ENCODE measurements around the gene PDE4A. TPM values are rescaled to one million over a fixed set of nuclear protein-coding genes. Genes with fewer than 3 reads are reported as not detected.

The PDE4A gene
- total and polyA plus RNA-seq, 2 of the 13 experiments (the other 11 are each of a cell fraction or from before 2014, with no cell fraction given): 1.1 to 4.1 TPM

GRCh38 chr19:10416380-10417257 lies 3.7 kb upstream of the PDE4A start (continued):
- TF ChIP-seq GRHL1 (CRISPR knock-in tag; conservative IDR thresholded peaks at IDR 0.05) (no peak), ZNF230 (CRISPR knock-in tag; IDR thresholded peaks at IDR 0.05) (peak; percentile 88; the same call in 1 of the 2 replicates), SP140L (CRISPR knock-in tag; IDR thresholded peaks at IDR 0.05; ENCODE audit: borderline replicate concordance) (no peak), ZNF484 (CRISPR knock-in tag; IDR thresholded peaks at IDR 0.05; ENCODE audit: borderline replicate concordance, low read depth) (no peak), ZSCAN21 (CRISPR knock-in tag; IDR thresholded peaks at IDR 0.05; ENCODE audit: borderline replicate concordance) (no peak; the same call in 1 of the 2 replicates), ZNF512B (CRISPR knock-in tag; IDR thresholded peaks at IDR 0.05; ENCODE audit: borderline replicate concordance) (no peak), ZUFSP (CRISPR knock-in tag; IDR thresholded peaks at IDR 0.05; ENCODE audit: borderline replicate concordance) (no peak), SIN3B (IDR thresholded peaks at IDR 0.05; ENCODE audit: low read length) (no peak), GMEB2 (CRISPR knock-in tag; IDR thresholded peaks at IDR 0.05; ENCODE audit: low read depth) (no peak), ZNF251 (CRISPR knock-in tag; IDR thresholded peaks at IDR 0.05) (no peak), SOX13 (IDR thresholded peaks at IDR 0.05) (no peak), SOX13 (CRISPR knock-in tag; conservative IDR thresholded peaks at IDR 0.05 in 1 of 2, IDR thresholded peaks at IDR 0.05 in 1 of 2) (peak in 1 of 2 experiments; percentile 46; a peak in 1 of 4 replicates), REST (IDR thresholded peaks at IDR 0.05; ENCODE audit: borderline replicate concordance in 1 of 2, low read depth in 1 of 2, low read length in 2 of 2) (no peak), SATB2 (CRISPR knock-in tag; IDR thresholded peaks at IDR 0.05) (no peak; the same call in 1 of the 2 replicates), RNF2 (conservative IDR thresholded peaks at IDR 0.05; ENCODE audit: low read depth) (peak; percentile 60; the same call in 1 of the 2 replicates)
